Activated naive CD4-positive, alpha-beta T cell treated with anti-CD3 and anti-CD28 coated beads for 36 hours (primary cell): ENCODE data around the gene MTG2. TPM values are rescaled to one million over a fixed set of nuclear protein-coding genes. Genes with fewer than 3 reads are reported as not detected.

Source experiments
- CTCF ChIA-PET: fragments of 350-600 bp; sonication (Branson Sonifier 250); formaldehyde crosslinking; loops from one replicate; lab custom pipeline; 2021; ENCODE audit warnings: antibody characterized with exemption; lab: Charles Lee
- DNase-seq: peaks from one replicate; pipeline ENCODE4 v3.0.0-alpha.2; 2020
- H3K27ac Mint-ChIP-seq: one replicate; pipeline ENCODE4 v1.8.0; 2021; ENCODE audit warnings: mild to moderate bottlenecking, mixed read lengths
- H3K27me3 Mint-ChIP-seq: one replicate; pipeline ENCODE4 v1.8.0; 2021; ENCODE audit warnings: low read depth, mixed read lengths
- H3K36me3 Mint-ChIP-seq: one replicate; pipeline ENCODE4 v1.8.0; 2021; ENCODE audit warnings: low read depth, mixed read lengths
- H3K4me1 Mint-ChIP-seq: one replicate; pipeline ENCODE4 v1.8.0; 2021; ENCODE audit warnings: low read depth, mixed read lengths
- H3K4me3 Mint-ChIP-seq: one replicate; pipeline ENCODE4 v1.8.0; 2021; ENCODE audit warnings: mild to moderate bottlenecking, moderate library complexity, mixed read lengths
- H3K9me3 Mint-ChIP-seq: one replicate; pipeline ENCODE4 v1.8.0; 2021; ENCODE audit warnings: mixed read lengths
- intact Hi-C: fragments of 100-400 bp; cut with micrococcal nuclease; formaldehyde crosslinking; loops from one replicate; pipeline ENCODE4 v1.15.1; 2023
- total RNA-seq, 2 experiments: library from RNA; stranded (reverse); gene quantifications; one replicate each; pipeline ENCODE4 v1.2.3, GENCODE V29; 2021

Gene MTG2
- total RNA-seq, 2 experiments from 2014 or later = 34.3 to 36.4 TPM

DNA sequence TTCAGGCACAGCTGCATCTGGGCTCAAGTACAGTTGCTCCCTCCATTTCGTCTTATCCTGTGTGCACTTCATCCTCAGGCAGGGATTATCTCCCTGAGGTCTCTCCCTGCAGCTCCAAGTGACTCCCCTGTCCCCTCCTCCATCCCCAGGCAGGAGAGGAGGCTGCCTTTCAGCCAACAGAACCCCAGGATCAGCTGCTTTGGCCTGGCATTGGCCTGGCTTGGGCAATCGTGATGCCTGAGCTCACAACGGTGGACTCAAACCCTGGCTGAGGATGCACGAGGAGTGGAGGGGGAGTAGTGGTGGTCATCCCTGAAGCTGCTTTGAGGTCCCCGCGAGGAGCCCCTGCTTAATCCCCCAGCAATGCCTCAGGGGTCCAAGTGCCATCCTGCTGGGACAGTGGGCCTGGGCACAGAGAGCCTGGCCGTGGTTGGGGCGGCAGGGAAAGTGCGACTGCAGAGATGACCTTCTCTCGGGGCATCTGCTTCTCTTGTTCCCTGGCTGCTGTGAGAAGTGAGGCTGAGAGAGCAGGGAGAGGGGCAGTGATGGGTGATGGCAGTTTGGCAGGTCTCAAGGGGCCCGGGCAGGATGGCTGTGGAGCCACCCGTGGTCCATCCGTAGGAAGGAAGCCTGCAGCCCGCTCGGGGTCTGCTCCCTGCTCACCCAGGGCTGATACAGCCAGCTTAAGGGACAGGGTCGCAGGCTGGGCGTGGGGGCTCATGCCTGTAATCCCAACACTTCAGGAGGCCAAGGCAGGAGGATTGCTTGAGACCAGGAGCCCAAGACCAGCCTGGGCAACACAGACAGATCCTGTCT lies 43.2 kb downstream of the MTG2 start:
- no peak overlapping the region for H3K27ac Mint-ChIP-seq
- CTCF ChIA-PET = no interaction called here
- intact Hi-C loops = no loop called here

DNA sequence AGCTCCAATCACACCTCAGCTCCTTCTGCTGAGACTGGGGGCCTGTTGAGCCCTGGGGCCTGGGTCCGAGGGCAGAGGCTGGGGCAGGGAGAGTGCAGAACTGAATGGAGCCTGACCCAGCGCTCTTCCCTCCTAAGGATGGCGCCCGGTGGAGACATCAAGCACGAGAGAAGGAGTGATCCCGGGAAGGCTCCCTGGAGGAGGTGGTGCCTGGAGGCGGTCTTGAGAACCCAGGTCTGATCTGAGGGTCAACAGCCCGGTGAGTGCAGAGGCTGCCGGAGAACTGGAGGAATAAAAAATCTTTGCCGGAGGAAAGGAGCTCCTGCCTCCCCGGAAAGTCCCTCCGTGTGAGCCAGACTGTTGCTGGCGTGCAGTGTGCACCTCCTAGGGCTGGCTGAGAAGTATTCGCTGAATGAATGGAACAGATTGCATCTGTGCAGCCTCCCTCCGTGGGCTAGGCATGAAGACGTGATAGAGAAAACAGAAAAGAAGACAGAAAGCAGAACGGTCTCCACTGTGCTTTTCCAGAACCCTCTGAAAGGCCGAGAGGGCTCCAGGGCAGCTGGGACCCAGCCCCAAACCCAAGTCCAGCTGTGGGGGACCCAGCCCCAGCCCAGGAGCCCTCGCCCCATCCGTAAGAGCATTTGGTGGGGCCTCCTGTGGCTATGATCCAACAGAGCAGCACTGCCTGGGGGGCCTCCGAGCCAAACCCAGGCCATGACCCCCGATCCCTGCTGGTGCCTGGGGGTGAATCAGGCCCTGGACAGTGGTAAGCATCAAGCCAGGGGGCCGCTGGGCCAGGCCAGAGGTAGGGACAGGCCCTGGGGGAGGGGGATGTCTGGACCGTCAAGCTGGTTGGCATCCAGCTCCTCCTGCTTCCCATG lies 44.1 kb downstream of the MTG2 start:
- CTCF ChIA-PET = no interaction called here
- Mint-ChIP-seq H3K36me3 (no peaks in the 10 kb centered on the region), H3K4me1 (no peaks in the 10 kb centered on the region), H3K4me3 (no peak overlapping the region), H3K27me3 (peaks cover 15% of the 10 kb centered on the region), H3K9me3 (no peaks in the 10 kb centered on the region), H3K27ac (no peak overlapping the region)
- no peak for DNase-seq
- intact Hi-C loops = no loop called here

More for the DNA sequence above, 43.2 kb downstream of the MTG2 start:
- H3K4me1 Mint-ChIP-seq = peaks cover 1% of the 10 kb centered on the region
- H3K9me3 Mint-ChIP-seq = no peaks in the 10 kb centered on the region
- no peaks in the 10 kb centered on the region for H3K36me3 Mint-ChIP-seq
- DNase-seq = no peak
- no peak overlapping the region for H3K4me3 Mint-ChIP-seq
- H3K27me3 Mint-ChIP-seq = peaks cover 24% of the 10 kb centered on the region

DNA sequence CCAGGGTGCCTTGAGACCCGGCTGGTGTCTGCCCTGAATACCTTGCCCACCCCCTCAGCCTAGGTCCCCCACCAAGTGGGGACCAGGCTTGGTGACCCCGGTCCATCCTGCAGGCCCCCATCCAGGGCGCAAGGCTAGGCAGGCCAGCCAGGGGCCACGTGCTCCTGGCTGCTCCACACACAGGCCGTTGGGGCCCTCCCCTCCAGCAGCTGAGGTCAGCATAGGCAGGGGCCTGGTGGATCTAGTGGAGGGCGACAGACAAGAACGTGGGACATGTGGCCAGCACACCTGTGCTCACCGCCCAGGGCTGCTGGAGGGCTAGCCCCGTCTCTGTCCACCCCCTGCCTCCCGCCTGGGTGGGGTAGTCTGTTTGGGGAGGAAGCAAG lies 44.8 kb downstream of the MTG2 start:
- intact Hi-C loops = no loop called here
- DNase-seq = no peak
- no peak overlapping the region for H3K27ac Mint-ChIP-seq
- no peak overlapping the region for H3K4me3 Mint-ChIP-seq
- no peaks in the 10 kb centered on the region for H3K4me1 Mint-ChIP-seq
- CTCF ChIA-PET = no interaction called here
- peaks cover 16% of the 10 kb centered on the region for H3K27me3 Mint-ChIP-seq
- H3K36me3 Mint-ChIP-seq = no peaks in the 10 kb centered on the region
- no peaks in the 10 kb centered on the region for H3K9me3 Mint-ChIP-seq

DNA sequence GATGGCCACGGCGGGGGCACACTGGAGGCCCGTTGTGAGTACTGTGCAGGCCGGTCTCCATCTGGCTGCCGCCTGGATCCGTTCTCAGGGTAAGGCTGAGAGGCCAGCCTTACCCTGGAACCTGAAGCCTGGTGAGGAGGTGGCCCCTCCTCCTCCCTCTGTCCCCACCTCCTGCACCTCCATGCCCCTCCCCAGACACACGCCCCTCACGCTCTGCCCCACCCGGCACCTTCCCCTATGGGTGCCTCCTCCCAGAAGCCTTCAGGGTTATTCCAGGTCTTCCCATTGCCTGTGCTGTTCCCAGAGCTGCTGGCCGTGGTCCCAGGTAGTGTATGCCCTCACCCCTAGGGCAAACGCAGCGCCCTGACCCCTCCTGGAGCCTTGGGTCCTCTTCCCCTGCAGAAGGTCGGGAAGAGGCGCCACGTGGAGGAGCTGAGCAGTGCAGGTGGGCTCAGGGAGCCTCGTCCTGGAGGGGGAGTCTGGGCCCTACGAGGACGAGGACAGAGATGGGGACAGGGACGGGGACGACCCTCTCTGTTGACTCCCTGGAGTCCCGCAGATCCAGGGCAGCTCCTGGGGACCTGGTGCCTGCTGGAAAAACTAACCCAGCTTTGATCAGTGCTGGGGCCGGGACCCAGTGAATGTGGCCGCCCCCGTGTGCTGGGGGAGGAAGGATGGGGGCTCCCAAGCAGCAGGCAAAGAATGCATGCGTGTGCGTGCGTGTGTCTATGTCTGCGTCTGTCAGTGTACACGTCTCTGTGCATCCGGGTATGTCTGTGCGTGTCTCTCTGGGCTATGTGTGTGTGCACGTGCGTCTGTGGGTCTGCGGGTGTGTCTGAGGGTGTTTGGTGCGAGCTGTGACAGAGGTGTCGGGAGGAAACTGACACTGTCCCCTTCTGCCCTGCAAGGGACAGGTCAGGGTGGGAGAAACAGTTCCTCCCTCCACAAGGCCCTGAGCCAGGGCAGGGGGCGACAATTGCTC lies 45.4 kb downstream of the MTG2 start:
- CTCF ChIA-PET = no interaction called here
- H3K27ac Mint-ChIP-seq = no peak overlapping the region
- no peak for DNase-seq
- peaks cover 11% of the 10 kb centered on the region for H3K27me3 Mint-ChIP-seq
- no peaks in the 10 kb centered on the region for H3K36me3 Mint-ChIP-seq
- no peaks in the 10 kb centered on the region for H3K4me1 Mint-ChIP-seq
- no peak overlapping the region for H3K4me3 Mint-ChIP-seq
- intact Hi-C loops = no loop called here
- no peaks in the 10 kb centered on the region for H3K9me3 Mint-ChIP-seq

DNA sequence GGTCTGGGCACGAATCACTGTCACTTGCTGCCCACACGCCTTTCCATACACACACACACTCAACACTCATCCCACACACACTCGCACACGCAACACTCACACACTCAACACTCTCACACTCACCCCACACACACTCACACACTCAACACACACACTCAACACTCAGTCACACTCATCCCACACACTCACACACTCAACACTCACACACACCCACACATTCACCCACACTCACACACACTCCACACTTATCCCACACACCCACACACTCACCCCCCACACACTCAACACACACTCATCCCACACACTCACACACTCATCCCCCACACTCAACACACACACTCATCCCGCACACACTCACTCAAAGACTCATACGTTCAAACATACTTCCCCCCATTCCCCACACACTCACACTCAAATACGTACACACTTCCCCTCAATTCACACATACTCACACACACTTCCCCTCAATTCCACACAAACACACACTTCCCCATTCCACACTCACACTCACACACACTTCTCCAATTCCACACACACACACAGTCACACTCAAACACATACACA lies 46.2 kb downstream of the MTG2 start:
- no peaks in the 10 kb centered on the region for H3K36me3 Mint-ChIP-seq
- H3K27me3 Mint-ChIP-seq = peaks cover 9% of the 10 kb centered on the region
- H3K4me3 Mint-ChIP-seq = no peak overlapping the region
- no peak overlapping the region for H3K27ac Mint-ChIP-seq
- no peaks in the 10 kb centered on the region for H3K9me3 Mint-ChIP-seq
- CTCF ChIA-PET = no interaction called here
- intact Hi-C loops = no loop called here
- H3K4me1 Mint-ChIP-seq = no peaks in the 10 kb centered on the region
- DNase-seq = no peak

DNA sequence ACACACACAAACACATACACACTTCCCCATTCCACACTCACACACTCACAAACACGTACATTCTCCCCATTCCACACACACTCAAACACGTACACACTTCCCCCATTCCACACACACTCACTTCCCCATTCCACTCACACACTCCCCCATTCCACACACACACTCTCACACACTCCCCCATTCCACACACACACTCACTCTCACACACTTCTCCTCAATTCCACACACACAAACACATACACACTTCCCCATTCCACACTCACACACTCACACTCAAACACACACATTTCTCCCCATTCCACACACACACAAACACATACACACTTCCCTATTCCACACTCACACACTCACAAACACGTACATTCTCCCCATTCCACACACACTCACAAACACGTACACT lies 46.8 kb downstream of the MTG2 start:
- Mint-ChIP-seq H3K9me3 (no peaks in the 10 kb centered on the region), H3K27ac (no peak overlapping the region), H3K4me1 (no peaks in the 10 kb centered on the region), H3K36me3 (no peaks in the 10 kb centered on the region), H3K27me3 (peaks cover 4% of the 10 kb centered on the region), H3K4me3 (no peak overlapping the region)
- DNase-seq = no peak
- CTCF ChIA-PET = no interaction called here
- intact Hi-C loops = no loop called here

DNA sequence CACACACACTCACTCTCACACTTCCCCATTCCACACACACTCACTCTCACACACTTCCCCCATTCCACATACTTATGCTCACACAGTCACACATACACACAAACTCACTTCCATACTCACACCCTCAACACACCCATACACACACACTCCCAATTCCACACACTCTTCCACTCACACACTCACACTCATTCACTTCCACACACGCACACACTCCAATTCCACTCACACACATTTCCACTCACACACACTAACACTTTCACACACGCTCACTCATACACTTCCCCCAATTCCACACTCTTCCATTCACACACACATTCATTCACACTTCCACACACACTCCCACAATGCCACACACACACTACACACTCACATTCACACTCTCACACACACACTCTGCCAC lies 47.4 kb downstream of the MTG2 start:
- CTCF ChIA-PET = no interaction called here
- no peaks in the 10 kb centered on the region for H3K9me3 Mint-ChIP-seq
- no peak overlapping the region for H3K27ac Mint-ChIP-seq
- no peak for DNase-seq
- intact Hi-C loops = no loop called here
- peaks cover 2% of the 10 kb centered on the region for H3K27me3 Mint-ChIP-seq
- no peak overlapping the region for H3K4me3 Mint-ChIP-seq
- H3K36me3 Mint-ChIP-seq = no peaks in the 10 kb centered on the region
- no peaks in the 10 kb centered on the region for H3K4me1 Mint-ChIP-seq

DNA sequence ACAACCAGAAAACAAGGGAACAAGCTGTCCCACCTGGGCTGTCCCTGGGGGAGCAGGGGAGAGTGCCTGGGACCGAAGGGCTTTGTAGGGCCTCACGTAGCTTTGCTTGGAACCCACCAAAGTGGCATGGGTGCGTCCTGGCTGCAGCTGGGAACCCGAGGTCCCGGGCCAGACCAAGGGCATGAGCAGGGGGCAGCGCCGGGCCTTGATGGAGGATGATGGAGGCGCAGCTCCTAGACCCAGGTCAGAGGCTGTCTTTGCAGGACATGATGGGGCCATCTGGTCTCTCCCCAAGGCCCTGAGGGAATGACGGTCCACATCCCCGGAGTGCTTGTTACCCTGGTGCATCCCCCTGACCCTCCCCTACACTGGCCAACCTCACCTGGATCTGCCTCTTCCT lies 47.9 kb downstream of the MTG2 start:
- CTCF ChIA-PET = no interaction called here
- DNase-seq = no peak
- Mint-ChIP-seq H3K4me1 (no peaks in the 10 kb centered on the region), H3K27me3 (peaks cover 2% of the 10 kb centered on the region), H3K27ac (no peak overlapping the region), H3K36me3 (no peaks in the 10 kb centered on the region), H3K4me3 (no peak overlapping the region), H3K9me3 (no peaks in the 10 kb centered on the region)
- intact Hi-C loops = no loop called here

DNA sequence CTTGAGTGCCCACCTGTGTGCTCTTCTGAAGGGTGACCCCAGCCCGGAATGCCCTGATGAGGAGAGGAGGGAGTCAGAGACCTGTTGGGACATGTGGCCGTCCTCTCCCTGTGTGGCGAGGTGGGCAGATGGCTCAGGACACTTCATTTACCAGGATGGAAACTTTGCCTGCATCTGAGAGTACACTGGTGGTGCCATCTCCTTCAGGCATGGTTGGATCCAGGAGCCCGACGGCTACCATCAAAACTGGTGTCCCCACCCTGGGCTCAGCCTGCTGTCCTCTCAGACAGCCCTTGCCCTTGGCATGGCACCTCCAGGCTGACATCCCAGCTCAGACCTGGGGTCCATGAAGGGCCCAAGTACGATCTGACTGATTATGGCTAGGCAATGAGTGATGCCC lies 48.5 kb downstream of the MTG2 start:
- CTCF ChIA-PET = no interaction called here
- no peaks in the 10 kb centered on the region for H3K4me1 Mint-ChIP-seq
- no peak overlapping the region for H3K4me3 Mint-ChIP-seq
- intact Hi-C loops = no loop called here
- H3K27ac Mint-ChIP-seq = no peak overlapping the region
- peaks cover 2% of the 10 kb centered on the region for H3K27me3 Mint-ChIP-seq
- H3K9me3 Mint-ChIP-seq = no peaks in the 10 kb centered on the region
- no peaks in the 10 kb centered on the region for H3K36me3 Mint-ChIP-seq
- no peak for DNase-seq

DNA sequence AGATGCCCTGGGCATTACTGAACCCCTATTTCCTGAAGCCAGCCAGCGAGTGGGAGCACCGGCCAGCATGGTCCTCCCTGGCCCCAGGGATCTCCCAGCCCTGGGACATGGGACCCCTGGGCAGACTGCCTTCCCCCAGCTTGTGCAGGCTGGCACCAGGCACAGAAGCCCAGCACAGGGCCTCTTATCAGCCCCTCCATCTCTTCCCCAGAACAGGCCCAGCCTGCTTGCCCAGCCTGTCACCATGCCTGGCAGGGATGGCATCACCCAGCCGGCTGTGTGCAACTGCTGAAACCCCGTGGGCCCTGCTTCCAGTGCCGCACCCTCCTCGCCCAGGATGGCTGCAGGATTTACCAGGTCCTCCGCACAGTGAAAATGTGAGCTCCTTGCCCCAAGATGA lies 49.4 kb downstream of the MTG2 start:
- intact Hi-C loops = no loop called here
- DNase-seq = no peak
- CTCF ChIA-PET = no interaction called here
- Mint-ChIP-seq H3K27me3 (peaks cover 2% of the 10 kb centered on the region), H3K27ac (no peak overlapping the region), H3K36me3 (no peaks in the 10 kb centered on the region), H3K9me3 (no peaks in the 10 kb centered on the region), H3K4me3 (no peak overlapping the region), H3K4me1 (no peaks in the 10 kb centered on the region)

DNA sequence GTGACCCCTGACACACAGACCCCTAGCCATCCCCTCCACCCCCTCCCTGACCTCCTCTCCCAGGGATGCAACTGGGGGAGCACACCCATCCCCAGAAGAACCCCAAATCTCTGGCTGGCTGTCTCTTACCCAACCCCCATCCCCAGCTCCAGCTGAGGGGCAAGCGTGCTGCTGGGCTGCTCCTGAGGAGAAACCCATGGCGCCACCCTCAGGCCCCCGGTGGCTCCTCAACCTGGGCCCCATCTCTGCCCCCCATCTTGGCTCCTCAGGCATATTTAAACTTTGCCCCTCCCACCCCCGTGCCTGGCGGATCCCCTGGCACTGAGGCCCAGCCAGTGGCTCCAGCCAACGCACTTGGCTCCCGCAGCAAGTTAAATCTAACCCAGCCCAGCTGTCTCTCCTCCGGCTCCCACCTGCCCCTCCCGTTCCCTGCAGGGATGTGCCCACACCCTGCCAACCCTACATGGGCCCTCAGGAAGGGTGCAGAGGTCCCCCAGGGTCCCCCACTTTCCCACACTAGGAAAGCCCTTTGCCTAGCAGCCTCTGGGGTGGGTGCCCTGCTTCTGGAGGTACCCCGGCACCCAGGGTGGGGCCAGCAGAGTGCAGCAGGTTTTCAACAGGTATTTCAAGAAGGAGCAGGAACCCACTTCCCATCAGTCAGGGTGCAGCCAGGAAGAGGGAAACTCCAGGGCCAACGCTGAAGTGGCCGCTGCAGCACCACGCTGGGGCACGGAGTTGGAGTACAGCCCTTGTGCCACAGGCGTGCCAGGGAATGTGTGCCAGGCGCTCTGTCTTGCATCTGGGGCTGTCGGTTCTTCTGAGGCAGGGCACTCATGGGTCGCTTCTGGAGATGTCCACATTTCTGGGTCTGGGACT lies 50.2 kb downstream of the MTG2 start:
- Mint-ChIP-seq H3K27ac (no peak overlapping the region), H3K4me3 (no peak overlapping the region), H3K4me1 (peaks cover 4% of the 10 kb centered on the region), H3K9me3 (no peaks in the 10 kb centered on the region), H3K27me3 (peaks cover 2% of the 10 kb centered on the region), H3K36me3 (no peaks in the 10 kb centered on the region)
- intact Hi-C loops = no loop called here
- CTCF ChIA-PET = no interaction called here
- no peak for DNase-seq
